ENCODE results near the gene SCUBE3.

DNA sequence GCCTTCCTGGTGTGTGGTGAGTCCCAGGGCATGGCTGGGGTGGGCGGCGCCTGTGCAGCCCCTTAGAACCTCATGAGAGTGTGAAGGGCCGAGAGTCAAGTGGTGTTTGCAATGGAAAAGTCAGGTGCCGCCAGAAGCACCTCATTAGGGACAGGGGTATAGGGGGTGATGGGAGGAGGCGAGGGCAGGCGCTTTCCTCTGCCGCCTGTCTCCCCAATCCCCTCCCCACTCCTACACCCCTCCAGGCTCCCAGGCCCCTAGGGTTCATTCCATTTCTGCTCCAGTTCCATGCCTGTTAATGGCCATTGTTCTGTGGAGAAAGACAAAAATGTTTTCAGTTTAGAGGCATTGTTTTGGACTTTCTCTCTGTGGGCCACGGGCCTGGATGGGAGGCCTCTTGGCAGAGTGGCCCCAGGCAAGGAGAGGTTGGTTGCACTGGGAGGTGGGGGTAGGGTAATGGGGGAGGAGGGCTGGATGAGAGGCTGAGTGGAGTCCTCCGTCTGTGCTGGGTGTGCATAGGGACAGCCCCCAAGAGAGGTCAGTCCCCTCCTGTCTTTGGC lies 21.4 kb upstream of the SCUBE3 start:
- no peak for TF ChIP-seq SNAI2 (CRISPR knock-in tag; IDR thresholded peaks at IDR 0.05)
- no peak for TF ChIP-seq ZFP30 (CRISPR knock-in tag; IDR thresholded peaks at IDR 0.05)

Measured in SK-N-SH treated with all-trans-retinoic acid at 6 μM for 48 hours (cell line).